ENCODE results near the gene ZBTB7C. TPM values are rescaled to one million over a fixed set of nuclear protein-coding genes. Genes with fewer than 3 reads are reported as not detected.

ZBTB7C gene
- total RNA-seq, 1 experiment from 2014 or later = not detected

- intact Hi-C loops (cut with micrococcal nuclease; ENCODE audit: unreplicated experiment) = no loop called here
- H3K27ac Mint-ChIP-seq (ENCODE audit: unreplicated experiment) = no peak overlapping the region
- H3K4me3 Mint-ChIP-seq (ENCODE audit: low read depth, unreplicated experiment) = no peak overlapping the region
- CTCF ChIA-PET = no interaction called here
- H3K4me1 Mint-ChIP-seq (ENCODE audit: low read depth, unreplicated experiment) = no peaks in the 10 kb centered on the region
- H3K9me3 Mint-ChIP-seq (ENCODE audit: low read depth, unreplicated experiment) = no peaks in the 10 kb centered on the region
- peaks cover 99% of the 10 kb centered on the region for H3K27me3 Mint-ChIP-seq (ENCODE audit: unreplicated experiment)
- TF ChIP-seq CTCF (IDR thresholded peaks at IDR 0.05; ENCODE audit: unreplicated experiment) = no peak
- no peaks in the 10 kb centered on the region for H3K36me3 Mint-ChIP-seq (ENCODE audit: insufficient read depth, unreplicated experiment)
- no peak for DNase-seq
- no TSS peak for BruUV-seq (replicated peaks)
Measured at GRCh38 chr18:48197819-48198218, 211.4 kb downstream of the ZBTB7C start.

- Mint-ChIP-seq H3K4me3 (ENCODE audit: low read depth, unreplicated experiment) (no peak overlapping the region), H3K9me3 (ENCODE audit: low read depth, unreplicated experiment) (no peaks in the 10 kb centered on the region), H3K4me1 (ENCODE audit: low read depth, unreplicated experiment) (no peaks in the 10 kb centered on the region), H3K36me3 (ENCODE audit: insufficient read depth, unreplicated experiment) (no peaks in the 10 kb centered on the region), H3K27ac (ENCODE audit: unreplicated experiment) (no peak overlapping the region), H3K27me3 (ENCODE audit: unreplicated experiment) (peaks cover 97% of the 10 kb centered on the region)
- BruUV-seq (replicated peaks) = no TSS peak
- intact Hi-C loops (cut with micrococcal nuclease; ENCODE audit: unreplicated experiment) = no loop called here
- CTCF ChIA-PET = no interaction called here
- DNase-seq = no peak
- TF ChIP-seq CTCF (IDR thresholded peaks at IDR 0.05; ENCODE audit: unreplicated experiment) = no peak
Measured at GRCh38 chr18:48195787-48196186, 213.4 kb downstream of the ZBTB7C start.

- CTCF ChIA-PET = interaction anchor here (0.6 kb wide), 1 partner anchor 9 kb away, joined by 3 read pairs; no protein-coding TSS in a partner anchor
Measured at GRCh38 chr18:48194591-48195181, 214.5 kb downstream of the ZBTB7C start.

GRCh38 chr18:48193521-48194492, 215.4 kb downstream of the ZBTB7C start:
- intact Hi-C loops (cut with micrococcal nuclease; ENCODE audit: unreplicated experiment) = no loop called here
- no peak for TF ChIP-seq CTCF (IDR thresholded peaks at IDR 0.05; ENCODE audit: unreplicated experiment)
- H3K27me3 Mint-ChIP-seq (ENCODE audit: unreplicated experiment) = peaks cover 97% of the 10 kb centered on the region
- CTCF ChIA-PET = no interaction called here
- BruUV-seq (replicated peaks) = no TSS peak
- no peaks in the 10 kb centered on the region for H3K9me3 Mint-ChIP-seq (ENCODE audit: low read depth, unreplicated experiment)
- H3K4me3 Mint-ChIP-seq (ENCODE audit: low read depth, unreplicated experiment) = no peak overlapping the region
- no peak for DNase-seq
- no peak overlapping the region for H3K27ac Mint-ChIP-seq (ENCODE audit: unreplicated experiment)
- H3K36me3 Mint-ChIP-seq (ENCODE audit: insufficient read depth, unreplicated experiment) = no peaks in the 10 kb centered on the region
- no peaks in the 10 kb centered on the region for H3K4me1 Mint-ChIP-seq (ENCODE audit: low read depth, unreplicated experiment)

More at GRCh38 chr18:48194591-48195181, 214.5 kb downstream of the ZBTB7C start:
- peaks cover 97% of the 10 kb centered on the region for H3K27me3 Mint-ChIP-seq (ENCODE audit: unreplicated experiment)
- intact Hi-C loops (cut with micrococcal nuclease; ENCODE audit: unreplicated experiment) = no loop called here
- no peaks in the 10 kb centered on the region for H3K9me3 Mint-ChIP-seq (ENCODE audit: low read depth, unreplicated experiment)
- H3K4me1 Mint-ChIP-seq (ENCODE audit: low read depth, unreplicated experiment) = no peaks in the 10 kb centered on the region
- H3K36me3 Mint-ChIP-seq (ENCODE audit: insufficient read depth, unreplicated experiment) = no peaks in the 10 kb centered on the region
- BruUV-seq (replicated peaks) = no TSS peak
- H3K4me3 Mint-ChIP-seq (ENCODE audit: low read depth, unreplicated experiment) = no peak overlapping the region
- no peak for DNase-seq
- TF ChIP-seq CTCF (IDR thresholded peaks at IDR 0.05; ENCODE audit: unreplicated experiment) = no peak
- H3K27ac Mint-ChIP-seq (ENCODE audit: unreplicated experiment) = no peak overlapping the region

Data from Calu3 (cell line).